ENCODE measurements around the gene MTAP.

MTAP gene

DNA sequence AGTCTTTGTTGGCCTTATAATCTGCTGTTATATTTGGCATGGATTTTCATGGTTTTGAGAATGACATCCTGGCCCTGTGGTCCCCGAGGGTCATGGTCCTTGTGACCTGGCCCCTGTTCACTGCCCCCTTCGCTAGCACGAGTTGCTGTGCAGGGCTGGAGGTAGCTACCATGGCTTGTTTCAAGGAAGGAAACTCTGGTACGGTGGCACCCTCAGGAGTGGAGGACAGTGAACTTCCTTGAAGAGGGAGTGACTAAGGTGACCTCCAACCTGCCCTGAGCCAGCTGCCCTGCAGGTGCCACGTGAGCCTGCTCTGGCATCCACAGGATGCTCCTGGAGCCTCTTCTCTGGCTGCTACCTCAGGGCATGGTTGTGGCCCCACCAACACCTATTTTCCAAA is 62.1 kb downstream of the MTAP start (continued):
- TF ChIP-seq, protein P1, sequence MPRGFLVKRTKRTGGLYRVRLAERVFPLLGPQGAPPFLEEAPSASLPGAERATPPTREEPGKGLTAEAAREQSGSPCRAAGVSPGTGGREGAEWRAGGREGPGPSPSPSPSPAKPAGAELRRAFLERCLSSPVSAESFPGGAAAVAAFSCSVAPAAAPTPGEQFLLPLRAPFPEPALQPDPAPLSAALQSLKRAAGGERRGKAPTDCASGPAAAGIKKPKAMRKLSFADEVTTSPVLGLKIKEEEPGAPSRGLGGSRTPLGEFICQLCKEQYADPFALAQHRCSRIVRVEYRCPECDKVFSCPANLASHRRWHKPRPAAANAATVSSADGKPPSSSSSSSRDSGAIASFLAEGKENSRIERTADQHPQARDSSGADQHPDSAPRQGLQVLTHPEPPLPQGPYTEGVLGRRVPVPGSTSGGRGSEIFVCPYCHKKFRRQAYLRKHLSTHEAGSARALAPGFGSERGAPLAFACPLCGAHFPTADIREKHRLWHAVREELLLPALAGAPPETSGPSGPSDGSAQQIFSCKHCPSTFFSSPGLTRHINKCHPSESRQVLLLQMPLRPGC (tag by site-specific recombination; IDR thresholded peaks at IDR 0.05): no peak
- TF ChIP-seq ZNF138 (tag by site-specific recombination; IDR thresholded peaks at IDR 0.05; ENCODE audit: borderline replicate concordance): no peak
- no peak for TF ChIP-seq IKZF3 (tag by site-specific recombination; IDR thresholded peaks at IDR 0.05)
- TF ChIP-seq ZNF112 (tag by site-specific recombination; IDR thresholded peaks at IDR 0.05): no peak
- TF ChIP-seq, protein P2, sequence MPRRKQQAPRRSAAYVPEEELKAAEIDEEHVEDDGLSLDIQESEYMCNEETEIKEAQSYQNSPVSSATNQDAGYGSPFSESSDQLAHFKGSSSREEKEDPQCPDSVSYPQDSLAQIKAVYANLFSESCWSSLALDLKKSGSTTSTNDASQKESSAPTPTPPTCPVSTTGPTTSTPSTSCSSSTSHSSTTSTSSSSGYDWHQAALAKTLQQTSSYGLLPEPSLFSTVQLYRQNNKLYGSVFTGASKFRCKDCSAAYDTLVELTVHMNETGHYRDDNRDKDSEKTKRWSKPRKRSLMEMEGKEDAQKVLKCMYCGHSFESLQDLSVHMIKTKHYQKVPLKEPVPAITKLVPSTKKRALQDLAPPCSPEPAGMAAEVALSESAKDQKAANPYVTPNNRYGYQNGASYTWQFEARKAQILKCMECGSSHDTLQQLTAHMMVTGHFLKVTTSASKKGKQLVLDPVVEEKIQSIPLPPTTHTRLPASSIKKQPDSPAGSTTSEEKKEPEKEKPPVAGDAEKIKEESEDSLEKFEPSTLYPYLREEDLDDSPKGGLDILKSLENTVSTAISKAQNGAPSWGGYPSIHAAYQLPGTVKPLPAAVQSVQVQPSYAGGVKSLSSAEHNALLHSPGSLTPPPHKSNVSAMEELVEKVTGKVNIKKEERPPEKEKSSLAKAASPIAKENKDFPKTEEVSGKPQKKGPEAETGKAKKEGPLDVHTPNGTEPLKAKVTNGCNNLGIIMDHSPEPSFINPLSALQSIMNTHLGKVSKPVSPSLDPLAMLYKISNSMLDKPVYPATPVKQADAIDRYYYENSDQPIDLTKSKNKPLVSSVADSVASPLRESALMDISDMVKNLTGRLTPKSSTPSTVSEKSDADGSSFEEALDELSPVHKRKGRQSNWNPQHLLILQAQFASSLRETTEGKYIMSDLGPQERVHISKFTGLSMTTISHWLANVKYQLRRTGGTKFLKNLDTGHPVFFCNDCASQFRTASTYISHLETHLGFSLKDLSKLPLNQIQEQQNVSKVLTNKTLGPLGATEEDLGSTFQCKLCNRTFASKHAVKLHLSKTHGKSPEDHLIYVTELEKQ (tag by site-specific recombination; IDR thresholded peaks at IDR 0.05; ENCODE audit: borderline replicate concordance): no peak
- TF ChIP-seq ZNF324 (tag by site-specific recombination; IDR thresholded peaks at IDR 0.05): no peak
- TF ChIP-seq ZNF214 (tag by site-specific recombination; IDR thresholded peaks at IDR 0.05; ENCODE audit: borderline replicate concordance): no peak
- no peak for TF ChIP-seq ZNF391 (tag by site-specific recombination; IDR thresholded peaks at IDR 0.05; ENCODE audit: borderline replicate concordance, low read depth)
- TF ChIP-seq BCL11B (tag by site-specific recombination; IDR thresholded peaks at IDR 0.05; ENCODE audit: low read depth): no peak
- TF ChIP-seq ZNF561 (tag by site-specific recombination; IDR thresholded peaks at IDR 0.05; ENCODE audit: borderline replicate concordance): no peak
- TF ChIP-seq, protein P3, sequence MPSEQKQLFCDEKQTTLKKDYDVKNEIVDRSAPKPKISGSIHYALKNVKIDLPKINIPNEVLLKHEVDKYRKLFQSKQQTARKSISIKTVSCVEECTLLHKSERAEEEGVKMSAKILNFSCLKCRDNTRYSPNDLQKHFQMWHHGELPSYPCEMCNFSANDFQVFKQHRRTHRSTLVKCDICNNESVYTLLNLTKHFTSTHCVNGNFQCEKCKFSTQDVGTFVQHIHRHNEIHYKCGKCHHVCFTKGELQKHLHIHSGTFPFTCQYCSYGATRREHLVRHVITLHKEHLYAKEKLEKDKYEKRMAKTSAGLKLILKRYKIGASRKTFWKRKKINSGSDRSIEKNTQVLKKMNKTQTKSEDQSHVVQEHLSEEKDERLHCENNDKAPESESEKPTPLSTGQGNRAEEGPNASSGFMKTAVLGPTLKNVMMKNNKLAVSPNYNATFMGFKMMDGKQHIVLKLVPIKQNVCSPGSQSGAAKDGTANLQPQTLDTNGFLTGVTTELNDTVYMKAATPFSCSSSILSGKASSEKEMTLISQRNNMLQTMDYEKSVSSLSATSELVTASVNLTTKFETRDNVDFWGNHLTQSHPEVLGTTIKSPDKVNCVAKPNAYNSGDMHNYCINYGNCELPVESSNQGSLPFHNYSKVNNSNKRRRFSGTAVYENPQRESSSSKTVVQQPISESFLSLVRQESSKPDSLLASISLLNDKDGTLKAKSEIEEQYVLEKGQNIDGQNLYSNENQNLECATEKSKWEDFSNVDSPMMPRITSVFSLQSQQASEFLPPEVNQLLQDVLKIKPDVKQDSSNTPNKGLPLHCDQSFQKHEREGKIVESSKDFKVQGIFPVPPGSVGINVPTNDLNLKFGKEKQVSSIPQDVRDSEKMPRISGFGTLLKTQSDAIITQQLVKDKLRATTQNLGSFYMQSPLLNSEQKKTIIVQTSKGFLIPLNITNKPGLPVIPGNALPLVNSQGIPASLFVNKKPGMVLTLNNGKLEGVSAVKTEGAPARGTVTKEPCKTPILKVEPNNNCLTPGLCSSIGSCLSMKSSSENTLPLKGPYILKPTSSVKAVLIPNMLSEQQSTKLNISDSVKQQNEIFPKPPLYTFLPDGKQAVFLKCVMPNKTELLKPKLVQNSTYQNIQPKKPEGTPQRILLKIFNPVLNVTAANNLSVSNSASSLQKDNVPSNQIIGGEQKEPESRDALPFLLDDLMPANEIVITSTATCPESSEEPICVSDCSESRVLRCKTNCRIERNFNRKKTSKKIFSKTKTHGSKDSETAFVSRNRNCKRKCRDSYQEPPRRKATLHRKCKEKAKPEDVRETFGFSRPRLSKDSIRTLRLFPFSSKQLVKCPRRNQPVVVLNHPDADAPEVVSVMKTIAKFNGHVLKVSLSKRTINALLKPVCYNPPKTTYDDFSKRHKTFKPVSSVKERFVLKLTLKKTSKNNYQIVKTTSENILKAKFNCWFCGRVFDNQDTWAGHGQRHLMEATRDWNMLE (tag by site-specific recombination; conservative IDR thresholded peaks at IDR 0.05; ENCODE audit: low read depth): no peak
- TF ChIP-seq ZNF514 (tag by site-specific recombination; IDR thresholded peaks at IDR 0.05): no peak

DNA sequence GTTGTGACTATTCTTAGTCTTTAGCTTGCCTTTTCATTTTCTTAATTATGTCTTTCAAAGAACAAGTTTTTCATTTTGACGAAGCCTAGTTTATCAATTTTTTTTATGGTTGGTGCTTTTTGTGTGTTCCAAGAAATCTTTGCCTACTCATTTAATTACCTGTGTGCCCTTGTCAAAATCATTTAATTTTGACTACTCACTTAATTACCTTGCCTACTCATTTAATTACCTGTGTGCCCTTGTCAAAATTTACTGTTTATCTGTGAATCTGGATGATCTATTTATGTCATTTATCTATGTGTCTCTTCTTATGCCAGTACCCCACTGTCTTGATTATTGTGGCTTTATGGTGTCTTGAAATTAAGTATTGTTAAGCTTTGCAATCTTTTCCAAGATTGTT is 63.9 kb downstream of the MTAP start:
- Histone ChIP-seq H3K4me3 (ENCODE audit: low read depth, low read length) (no peak overlapping the region), H3K36me3 (ENCODE audit: control insufficient read depth in 2 of 2, insufficient read depth in 1 of 2, low read length in 2 of 2) (peaks cover 6 to 48% of the 10 kb centered on the region in 2 experiments; a peak in 2 of 3 replicates), H3K27ac (ENCODE audit: extremely low read depth, low read depth, low read length) (no peak overlapping the region), H3K4me1 (ENCODE audit: control insufficient read depth, insufficient read depth, low read length) (no peaks in the 10 kb centered on the region), H3K9me3 (ENCODE audit: control insufficient read depth, insufficient read depth, low read depth, low read length) (no peaks in the 10 kb centered on the region)
- POLR2A ChIA-PET: no interaction called here
- CTCF ChIA-PET: interaction anchor here (0.7 to 1.2 kb wide), 2 partner anchors 53 to 548 kb away, joined by 3 to 4 read pairs; no protein-coding TSS in a partner anchor
- TF ChIP-seq ZXDB (tag by site-specific recombination; IDR thresholded peaks at IDR 0.05) (no peak), ZNF274 (IDR thresholded peaks at IDR 0.05; ENCODE audit: low read length) (no peak), ZNF274 (tag by site-specific recombination; IDR thresholded peaks at IDR 0.05; ENCODE audit: borderline replicate concordance) (no peak), ZNF132 (tag by site-specific recombination; IDR thresholded peaks at IDR 0.05; ENCODE audit: borderline replicate concordance) (no peak), REPIN1 (tag by site-specific recombination; IDR thresholded peaks at IDR 0.05; ENCODE audit: low read depth) (no peak)
